Choroid plexus epithelial cell (primary cell): ENCODE measurements around the gene BBX.

Experiments
- DNase-seq: peaks from one replicate; pipeline ENCODE4 v3.0.0-alpha.2; 2010; ENCODE audit warnings: low read depth
- H3K4me3 ChIP-seq: 2 replicates; pipeline ENCODE4 v1.5.1; 2011; ENCODE audit warnings: low read depth, mild to moderate bottlenecking, control low read depth, low read length, moderate library complexity
- TF ChIP-seq, protein P1 (sequence below): conservative IDR thresholded peaks from 2 replicates; pipeline ENCODE4 v1.5.1; 2011; ENCODE audit warnings: low read depth, mild to moderate bottlenecking, control low read depth, inconsistent platforms, low read length, moderate library complexity

BBX gene

DNA sequence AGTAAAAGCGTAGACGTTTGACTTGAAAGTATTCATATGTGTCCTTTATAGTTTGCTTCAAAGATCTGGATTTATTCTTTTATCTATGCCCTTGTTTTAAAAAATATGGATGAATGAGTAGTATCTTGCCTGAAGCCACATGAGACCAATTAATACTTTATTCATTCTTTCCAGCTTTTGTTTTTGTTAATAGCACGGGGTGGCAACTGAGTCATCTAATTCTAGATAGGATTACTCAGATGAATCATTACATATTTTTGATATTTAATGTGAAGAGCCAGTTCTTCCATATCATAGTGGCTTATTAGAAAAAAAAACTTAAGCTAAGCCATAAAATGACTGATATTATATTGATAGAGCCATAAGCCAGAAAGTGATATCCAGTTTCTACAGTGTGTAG, 121.9 kb downstream of the BBX start:
- no peak overlapping the region for H3K4me3 ChIP-seq
- TF ChIP-seq, protein P1, sequence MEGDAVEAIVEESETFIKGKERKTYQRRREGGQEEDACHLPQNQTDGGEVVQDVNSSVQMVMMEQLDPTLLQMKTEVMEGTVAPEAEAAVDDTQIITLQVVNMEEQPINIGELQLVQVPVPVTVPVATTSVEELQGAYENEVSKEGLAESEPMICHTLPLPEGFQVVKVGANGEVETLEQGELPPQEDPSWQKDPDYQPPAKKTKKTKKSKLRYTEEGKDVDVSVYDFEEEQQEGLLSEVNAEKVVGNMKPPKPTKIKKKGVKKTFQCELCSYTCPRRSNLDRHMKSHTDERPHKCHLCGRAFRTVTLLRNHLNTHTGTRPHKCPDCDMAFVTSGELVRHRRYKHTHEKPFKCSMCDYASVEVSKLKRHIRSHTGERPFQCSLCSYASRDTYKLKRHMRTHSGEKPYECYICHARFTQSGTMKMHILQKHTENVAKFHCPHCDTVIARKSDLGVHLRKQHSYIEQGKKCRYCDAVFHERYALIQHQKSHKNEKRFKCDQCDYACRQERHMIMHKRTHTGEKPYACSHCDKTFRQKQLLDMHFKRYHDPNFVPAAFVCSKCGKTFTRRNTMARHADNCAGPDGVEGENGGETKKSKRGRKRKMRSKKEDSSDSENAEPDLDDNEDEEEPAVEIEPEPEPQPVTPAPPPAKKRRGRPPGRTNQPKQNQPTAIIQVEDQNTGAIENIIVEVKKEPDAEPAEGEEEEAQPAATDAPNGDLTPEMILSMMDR = no peak
- no peak for DNase-seq

- no peak overlapping the region for H3K4me3 ChIP-seq
- no peak for DNase-seq
- TF ChIP-seq, protein P1 = no peak
These were observed 128.0 kb downstream of the BBX start for GRCh38 chr3:107650788-107651187.

DNA sequence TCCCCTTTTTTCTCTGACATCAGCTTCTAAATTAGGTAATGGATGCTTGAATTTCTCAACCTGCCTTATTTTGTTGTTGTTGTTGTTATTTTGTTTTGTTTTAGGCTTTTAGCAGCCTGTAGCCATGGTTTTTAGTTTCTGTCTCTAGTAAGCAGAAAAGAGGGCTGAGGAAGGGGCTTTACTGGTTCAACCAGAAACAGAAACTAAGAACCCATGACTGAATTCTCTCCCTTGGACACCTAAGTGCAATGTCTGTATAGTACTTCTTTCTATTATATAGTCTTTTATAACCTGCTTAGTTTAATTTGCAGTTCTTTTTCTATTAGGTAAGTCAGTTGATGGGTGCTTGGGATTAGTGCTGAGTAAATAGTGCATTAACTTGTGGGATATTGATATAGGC, 129.0 kb downstream of the BBX start:
- DNase-seq = no peak
- H3K4me3 ChIP-seq = no peak overlapping the region
- TF ChIP-seq, protein P1 = no peak

DNA sequence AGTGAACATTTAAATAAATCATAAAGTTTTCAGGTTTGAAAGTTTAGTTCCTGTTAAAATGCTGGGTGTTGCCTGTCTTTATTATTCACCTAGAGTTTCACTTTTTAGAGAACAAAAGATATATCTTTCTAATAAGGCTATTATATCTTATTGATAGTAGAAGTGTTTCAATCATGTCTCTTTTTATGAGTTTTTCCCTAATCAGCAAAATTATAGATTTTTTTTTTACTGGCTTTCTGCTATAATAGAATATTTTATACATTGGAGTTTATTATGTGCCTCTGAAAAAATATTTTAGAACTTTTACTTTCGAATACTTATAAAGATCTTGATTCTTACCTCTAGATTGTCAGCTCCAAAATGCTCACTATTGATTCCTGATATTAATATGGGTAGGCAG, 131.5 kb downstream of the BBX start:
- no peak for DNase-seq
- no peak overlapping the region for H3K4me3 ChIP-seq
- TF ChIP-seq, protein P1 = no peak

DNA sequence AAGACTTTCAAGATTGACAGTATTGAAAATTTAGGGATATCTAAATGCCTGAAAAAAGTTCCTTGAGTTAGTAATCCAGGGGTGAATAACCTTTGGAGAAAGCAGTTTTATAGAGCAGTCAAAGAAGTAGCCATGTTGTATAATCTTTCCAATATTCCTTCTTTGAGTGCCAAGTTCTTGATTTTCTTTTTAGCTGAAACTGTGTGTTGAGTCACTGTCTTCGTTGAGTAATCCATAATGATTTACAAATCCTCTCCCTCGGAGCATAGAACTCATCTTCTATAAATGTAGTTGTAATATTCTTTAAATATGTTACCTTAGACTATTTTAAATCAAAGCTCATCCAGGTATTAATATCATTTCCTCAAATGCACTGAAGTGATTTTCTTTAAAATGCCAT, 135.2 kb downstream of the BBX start:
- TF ChIP-seq, protein P1 = no peak
- H3K4me3 ChIP-seq = no peak overlapping the region
- peak; percentile 62 for DNase-seq

DNA sequence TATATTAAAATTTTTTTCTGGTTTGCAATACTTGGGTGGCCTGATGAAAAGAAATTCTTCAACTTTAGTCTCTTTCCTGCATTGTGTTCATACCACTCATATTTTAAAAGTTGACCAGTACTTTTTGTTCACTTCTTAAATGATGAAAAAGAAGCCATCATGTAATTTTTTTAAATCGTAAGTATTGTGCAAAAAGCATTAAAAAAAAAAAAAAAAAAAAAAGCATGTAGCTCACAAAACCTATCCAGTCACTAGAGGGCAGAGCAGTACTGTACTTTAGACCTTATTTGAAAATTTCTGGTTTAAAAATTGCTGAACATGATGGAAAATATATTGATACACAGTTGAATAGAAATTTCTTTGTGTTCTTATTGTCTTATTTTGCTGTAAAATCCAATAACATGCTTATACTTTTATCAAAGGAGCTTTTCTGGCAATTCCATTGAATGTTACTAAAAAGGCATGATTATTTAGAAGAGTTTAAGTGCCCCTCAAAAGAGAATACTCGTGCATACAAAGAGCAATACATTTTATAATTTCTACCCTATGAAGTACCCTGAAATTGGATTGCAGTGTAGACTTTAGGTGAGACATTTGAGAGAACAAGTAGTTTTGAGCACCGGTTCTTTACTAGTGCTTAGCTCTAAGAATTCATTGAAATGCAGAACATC, 137.7 kb downstream of the BBX start:
- peak; percentile 83 for DNase-seq
- TF ChIP-seq, protein P1 = peak; percentile 61

GRCh38 chr3:107661447-107662123, 138.8 kb downstream of the BBX start:
- peak; percentile 49 for DNase-seq
- peak overlapping the region; percentile 1 for H3K4me3 ChIP-seq
- TF ChIP-seq, protein P1 = no peak

More for the DNA sequence above, 137.7 kb downstream of the BBX start:
- H3K4me3 ChIP-seq = no peak overlapping the region
